Activated CD4-positive, alpha-beta T cell treated with anti-CD3 and anti-CD28 coated beads, Interleukin-2, amount 50 U/mL, for 1 hour (primary cell): Measurements from ENCODE around the gene C2CD2L.
"Not testable (repeated sequence)": the region's sequence is repeated elsewhere in the genome, so short reads cannot be mapped to it uniquely, and the experiment has no call there.

Source experiments
- DNase-seq: peaks from one replicate; pipeline ENCODE4 v3.0.0-alpha.2; 2020

The C2CD2L gene

GRCh38 chr11:119093942-119094815 lies 13.0 kb upstream of the C2CD2L start:
- peak; percentile 41 for DNase-seq

GRCh38 chr11:119094816-119095065 lies 12.4 kb upstream of the C2CD2L start:
- DNase-seq: peak; percentile 48

GRCh38 chr11:119095066-119095880 lies 11.9 kb upstream of the C2CD2L start:
- peak; percentile 98 for DNase-seq

- no peak for DNase-seq
These were observed 7.4 kb upstream of the C2CD2L start for GRCh38 chr11:119099711-119100110.

- no peak for DNase-seq
These were observed 6.7 kb upstream of the C2CD2L start for GRCh38 chr11:119100246-119100970.

- no peak for DNase-seq
These were observed 6.0 kb upstream of the C2CD2L start for GRCh38 chr11:119100994-119101758.

GRCh38 chr11:119101759-119102423 lies 5.3 kb upstream of the C2CD2L start, which contains the start of gene DPAGT1:
DPAGT1 (minus strand) TSS chr11:119101853; CDS start chr11:119101655, 198 bp downstream.
- DNase-seq: peak; percentile 80

GRCh38 chr11:119103161-119103664 lies 3.9 kb upstream of the C2CD2L start:
- not testable (repeated sequence) for DNase-seq

GRCh38 chr11:119103793-119104192 lies 3.4 kb upstream of the C2CD2L start:
- no peak for DNase-seq

- no peak for DNase-seq
These were observed 498 bp downstream of the C2CD2L start for GRCh38 chr11:119107538-119108145.

- peak; percentile 32 for DNase-seq
These were observed 1.2 kb downstream of the C2CD2L start for GRCh38 chr11:119108146-119108856.

- DNase-seq: no peak
These were observed 1.7 kb downstream of the C2CD2L start for GRCh38 chr11:119108857-119109221.

GRCh38 chr11:119109843-119110242 lies 2.7 kb downstream of the C2CD2L start:
- DNase-seq: no peak

- no peak for DNase-seq
These were observed 3.3 kb downstream of the C2CD2L start for GRCh38 chr11:119110439-119110838.

GRCh38 chr11:119111361-119111925 lies 4.3 kb downstream of the C2CD2L start:
- DNase-seq: no peak

GRCh38 chr11:119112314-119113020 lies 5.3 kb downstream of the C2CD2L start:
- no peak for DNase-seq

GRCh38 chr11:119113716-119114115 lies 6.6 kb downstream of the C2CD2L start:
- no peak for DNase-seq

- DNase-seq: no peak
These were observed 7.2 kb downstream of the C2CD2L start for GRCh38 chr11:119114351-119114750.

GRCh38 chr11:119115484-119116234 lies 8.5 kb downstream of the C2CD2L start:
- no peak for DNase-seq
